ENCODE data around the gene ZNF621.

ZNF621 gene

DNA sequence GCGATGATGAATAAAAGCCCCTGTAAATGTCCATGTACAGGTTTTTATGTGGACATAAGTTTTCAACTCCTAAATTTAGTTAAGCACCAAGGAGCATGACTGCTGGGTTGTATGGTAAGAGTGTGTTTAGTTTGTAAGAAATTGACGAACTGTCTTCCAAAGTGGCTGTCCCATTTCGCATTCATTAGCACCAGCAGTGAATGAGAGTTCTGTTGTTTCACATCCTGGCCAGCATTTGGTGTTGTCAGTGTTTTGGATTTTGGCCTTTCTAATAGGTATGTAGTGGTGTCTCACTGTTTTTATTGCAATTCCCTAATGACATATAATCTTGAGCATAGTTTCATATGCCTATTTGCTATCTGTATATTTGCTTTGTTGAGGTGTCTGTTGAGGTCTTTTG, 3.7 kb downstream of the ZNF621 start:
- Histone ChIP-seq H2AFZ (ENCODE audit: low read length) (no peak overlapping the region), H3K9me2 (replicated peaks; ENCODE audit: low read depth, low read length) (no peaks in the 10 kb centered on the region), H3K36me3 (ENCODE audit: insufficient read depth, low read length) (peaks cover 44% of the 10 kb centered on the region), H3K4me1 (ENCODE audit: insufficient read depth, low read length, poor library complexity, severe bottlenecking) (peaks cover 34% of the 10 kb centered on the region), H4K20me1 (ENCODE audit: insufficient read depth, low read length, poor library complexity, severe bottlenecking) (peaks cover 2% of the 10 kb centered on the region), H3K27me3 (ENCODE audit: insufficient read depth, low read length, poor library complexity, severe bottlenecking) (no peaks in the 10 kb centered on the region), H3K9me3 (ENCODE audit: insufficient read depth, low read depth, low read length) (peaks cover 7% of the 10 kb centered on the region), H3K79me2 (ENCODE audit: insufficient read depth, low read length) (peaks cover 41% of the 10 kb centered on the region), H3K4me3 (ENCODE audit: low read length, poor library complexity, severe bottlenecking) (peak overlapping the region; percentile 20), H3F3A (ENCODE audit: low read depth) (no peaks in the 10 kb centered on the region), H3K4me2 (ENCODE audit: low read depth, low read length, poor library complexity, severe bottlenecking) (peak overlapping the region; percentile 59), H3K9ac (ENCODE audit: low read depth, low read length, poor library complexity, severe bottlenecking) (peak overlapping the region; percentile 45)
- no peak for TF ChIP-seq CTCF (conservative IDR thresholded peaks at IDR 0.05; ENCODE audit: low read length)
- TF ChIP-seq EZH2phosphoT487 (IDR thresholded peaks at IDR 0.05; ENCODE audit: borderline replicate concordance): no peak

- Histone ChIP-seq H3K9ac (ENCODE audit: low read depth, low read length, poor library complexity, severe bottlenecking) (no peak overlapping the region), H3K79me2 (ENCODE audit: insufficient read depth, low read length) (peaks cover 20% of the 10 kb centered on the region), H3F3A (ENCODE audit: low read depth) (no peaks in the 10 kb centered on the region), H3K9me2 (replicated peaks; ENCODE audit: low read depth, low read length) (no peaks in the 10 kb centered on the region), H3K4me2 (ENCODE audit: low read depth, low read length, poor library complexity, severe bottlenecking) (no peak overlapping the region), H3K27me3 (ENCODE audit: insufficient read depth, low read length, poor library complexity, severe bottlenecking) (no peaks in the 10 kb centered on the region), H4K20me1 (ENCODE audit: insufficient read depth, low read length, poor library complexity, severe bottlenecking) (no peaks in the 10 kb centered on the region), H3K36me3 (ENCODE audit: insufficient read depth, low read length) (peaks cover 59% of the 10 kb centered on the region), H3K9me3 (ENCODE audit: insufficient read depth, low read depth, low read length) (peaks cover 7% of the 10 kb centered on the region), H2AFZ (ENCODE audit: low read length) (no peak overlapping the region), H3K4me3 (ENCODE audit: low read length, poor library complexity, severe bottlenecking) (no peak overlapping the region), H3K4me1 (ENCODE audit: insufficient read depth, low read length, poor library complexity, severe bottlenecking) (peaks cover 13% of the 10 kb centered on the region)
- no peak for TF ChIP-seq CTCF (conservative IDR thresholded peaks at IDR 0.05; ENCODE audit: low read length)
- no peak for TF ChIP-seq EZH2phosphoT487 (IDR thresholded peaks at IDR 0.05; ENCODE audit: borderline replicate concordance)
Measured at GRCh38 chr3:40532252-40532651, 7.5 kb downstream of the ZNF621 start.

DNA sequence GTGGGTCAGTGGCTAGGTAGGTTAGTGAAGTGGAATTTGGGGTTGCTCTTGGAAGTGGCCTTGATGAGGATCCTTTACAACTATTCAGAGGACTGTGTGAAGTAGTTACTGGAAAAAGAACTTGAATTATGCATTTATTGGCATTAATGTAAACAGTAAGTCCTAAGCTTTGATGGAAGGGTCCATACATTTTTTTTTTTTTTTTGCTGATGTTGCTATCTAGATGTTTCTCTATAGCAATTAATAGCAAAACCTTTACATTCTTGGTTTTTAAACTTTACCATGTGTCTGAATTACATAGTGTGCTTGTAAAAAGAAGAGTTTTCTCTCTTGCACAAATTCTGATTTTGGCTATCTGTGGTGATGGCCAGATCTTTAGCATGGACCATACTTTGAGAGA, 9.5 kb downstream of the ZNF621 start:
- H3K9me2 ChIP-seq (replicated peaks; ENCODE audit: low read depth, low read length): no peaks in the 10 kb centered on the region
- no peaks in the 10 kb centered on the region for H3K27me3 ChIP-seq (ENCODE audit: insufficient read depth, low read length, poor library complexity, severe bottlenecking)
- no peaks in the 10 kb centered on the region for H4K20me1 ChIP-seq (ENCODE audit: insufficient read depth, low read length, poor library complexity, severe bottlenecking)
- peaks cover 13% of the 10 kb centered on the region for H3K9me3 ChIP-seq (ENCODE audit: insufficient read depth, low read depth, low read length)
- H3K4me1 ChIP-seq (ENCODE audit: insufficient read depth, low read length, poor library complexity, severe bottlenecking): no peaks in the 10 kb centered on the region
- TF ChIP-seq CTCF (conservative IDR thresholded peaks at IDR 0.05; ENCODE audit: low read length): no peak
- peaks cover 61% of the 10 kb centered on the region for H3K36me3 ChIP-seq (ENCODE audit: insufficient read depth, low read length)
- no peaks in the 10 kb centered on the region for H3F3A ChIP-seq (ENCODE audit: low read depth)
- H3K79me2 ChIP-seq (ENCODE audit: insufficient read depth, low read length): 0 out of 2 replicates have a peak, but pooled peaks cover 2% of the 10 kb centered on the region
- no peak overlapping the region for H3K9ac ChIP-seq (ENCODE audit: low read depth, low read length, poor library complexity, severe bottlenecking)
- H2AFZ ChIP-seq (ENCODE audit: low read length): no peak overlapping the region
- no peak overlapping the region for H3K4me2 ChIP-seq (ENCODE audit: low read depth, low read length, poor library complexity, severe bottlenecking)
- no peak overlapping the region for H3K4me3 ChIP-seq (ENCODE audit: low read length, poor library complexity, severe bottlenecking)
